GM23338 (cell line): ENCODE results near the gene POFUT2. TPM values are rescaled to one million over a fixed set of nuclear protein-coding genes. Genes with fewer than 3 reads are reported as not detected.

ENCODE experiments used
- ATAC-seq: fragments of 200-7000 bp; cut with Tn5 transposase; 3 replicates; pipeline ENCODE4 v1.9.1; 2020
- DNase-seq: peaks from one replicate; pipeline ENCODE4 v3.0.0-alpha.2; 2015; ENCODE audit warnings: low spot score
- H2AFZ ChIP-seq: fragments of 200-600 bp; sonication (generic); 2 replicates; pipeline ENCODE4 v1.8.0; 2016; ENCODE audit warnings: antibody characterized with exemption, mild to moderate bottlenecking, moderate library complexity
- H3F3A ChIP-seq: fragments of 200-600 bp; sonication (generic); replicated peaks from 2 replicates; pipeline ENCODE4 v1.8.0; 2017; ENCODE audit warnings: antibody characterized with exemption, mixed run types, low read depth
- H3K27ac ChIP-seq: fragments of 200-600 bp; sonication (generic); 2 replicates; pipeline ENCODE4 v1.6.1; 2016; ENCODE audit warnings: low read depth
- H3K27me3 ChIP-seq: fragments of 200-600 bp; sonication (generic); 2 replicates; pipeline ENCODE4 v1.8.0; 2016; ENCODE audit warnings: mild to moderate bottlenecking, mixed run types, moderate library complexity; ENCODE audit not compliant: insufficient read depth
- H3K36me3 ChIP-seq: fragments of 200-600 bp; sonication (generic); 2 replicates; pipeline ENCODE4 v1.8.0; 2016; ENCODE audit warnings: mild to moderate bottlenecking; ENCODE audit not compliant: insufficient read depth
- H3K4me1 ChIP-seq: fragments of 200-600 bp; sonication (generic); 2 replicates; pipeline ENCODE4 v1.8.0; 2016; ENCODE audit warnings: mild to moderate bottlenecking, moderate library complexity; ENCODE audit not compliant: insufficient read depth
- H3K4me2 ChIP-seq: fragments of 200-600 bp; sonication (generic); 2 replicates; pipeline ENCODE4 v1.7.1; 2017; ENCODE audit warnings: mixed run types
- H3K4me3 ChIP-seq: fragments of 200-600 bp; sonication (generic); 2 replicates; pipeline ENCODE4 v1.6.1; 2016; ENCODE audit warnings: mixed run types
- H3K79me2 ChIP-seq: fragments of 200-600 bp; sonication (generic); replicated peaks from 2 replicates; pipeline ENCODE4 v1.8.0; 2017; ENCODE audit warnings: mild to moderate bottlenecking; ENCODE audit not compliant: insufficient read depth
- H3K9me2 ChIP-seq: fragments of 200-600 bp; sonication (generic); 2 replicates; pipeline ENCODE4 v1.8.0; 2017; ENCODE audit not compliant: insufficient read depth
- H4K20me1 ChIP-seq: fragments of 200-600 bp; sonication (generic); replicated peaks from 2 replicates; pipeline ENCODE4 v1.8.0; 2017; ENCODE audit warnings: mild to moderate bottlenecking; ENCODE audit not compliant: insufficient read depth
- H3K27ac Mint-ChIP-seq: 2 replicates; pipeline ENCODE4 v1.8.0; 2020; ENCODE audit warnings: inconsistent platforms, mild to moderate bottlenecking, moderate library complexity, mixed read lengths
- H3K27me3 Mint-ChIP-seq: 3 replicates; pipeline ENCODE4 v1.8.0; 2022; ENCODE audit warnings: low read depth, mild to moderate bottlenecking, moderate library complexity, mixed read lengths, inconsistent platforms; ENCODE audit not compliant: insufficient read depth, poor library complexity
- H3K36me3 Mint-ChIP-seq: 3 replicates; pipeline ENCODE4 v1.8.0; 2021; ENCODE audit warnings: low read depth, mild to moderate bottlenecking, inconsistent platforms, moderate library complexity, mixed read lengths
- H3K4me1 Mint-ChIP-seq: 3 replicates; pipeline ENCODE4 v1.8.0; 2020; ENCODE audit warnings: mild to moderate bottlenecking, inconsistent platforms, mixed read lengths
- H3K4me3 Mint-ChIP-seq: 3 replicates; pipeline ENCODE4 v1.8.0; 2021; ENCODE audit warnings: moderate library complexity, mild to moderate bottlenecking, inconsistent platforms, mixed read lengths
- H3K9me3 Mint-ChIP-seq: 3 replicates; pipeline ENCODE4 v1.8.0; 2020; ENCODE audit warnings: moderate library complexity, mild to moderate bottlenecking, inconsistent platforms, mixed read lengths
- CREB1 ChIP-seq: fragments of 250-450 bp; sonication (Bioruptor Pico); IDR thresholded peaks from 2 replicates; pipeline ENCODE4 v1.5.0; 2020; ENCODE audit warnings: low read depth, mild to moderate bottlenecking, moderate library complexity
- EZH2 ChIP-seq: fragments of 200-600 bp; sonication (generic); IDR thresholded peaks from one replicate; pipeline ENCODE4 v1.8.0; 2017; ENCODE audit warnings: antibody characterized with exemption, mild to moderate bottlenecking, low read depth; ENCODE audit not compliant: unreplicated experiment
- EZH2phosphoT487 ChIP-seq: fragments of 200-600 bp; sonication (generic); IDR thresholded peaks from one replicate; pipeline ENCODE4 v1.8.1; 2018; ENCODE audit warnings: antibody characterized with exemption; ENCODE audit not compliant: unreplicated experiment
- JUNB ChIP-seq: IDR thresholded peaks from one replicate; pipeline ENCODE4 v1.6.1; 2016; ENCODE audit warnings: antibody characterized with exemption; ENCODE audit not compliant: unreplicated experiment
- NANOG ChIP-seq: IDR thresholded peaks from 2 replicates; pipeline ENCODE4 v1.6.1; 2016; ENCODE audit warnings: antibody characterized with exemption, borderline replicate concordance
- POLR2AphosphoS5 ChIP-seq: IDR thresholded peaks from 2 replicates; pipeline ENCODE4 v1.6.1; 2016; ENCODE audit warnings: antibody characterized with exemption, low read depth
- ZNF114 ChIP-seq: fragments of 250-450 bp; sonication (Bioruptor Pico); IDR thresholded peaks from 2 replicates; pipeline ENCODE4 v1.5.0; 2020; ENCODE audit warnings: mild to moderate bottlenecking, moderate library complexity
- polyA plus RNA-seq: library from polyadenylated mRNA; unstranded; fragments of >200 nt; fragmentation: Nextera tagmentation; extraction: Ambion mirVana; gene quantifications from 2 replicates; pipeline ENCODE4 v1.2.1, GENCODE V29; 2016
- total RNA-seq: library from RNA; depleted of rRNA; stranded (reverse); fragments of >200 nt; shearing (Covaris generic); gene quantifications from 2 replicates; pipeline ENCODE4 v1.2.3, GENCODE V29; 2014
- TF ChIP-seq, protein P1 (sequence below): fragments of 250-450 bp; sonication (Bioruptor Pico); IDR thresholded peaks from 2 replicates; pipeline ENCODE4 v1.5.0; 2020; ENCODE audit warnings: mild to moderate bottlenecking, moderate library complexity
- TF ChIP-seq, protein P2 (sequence below): IDR thresholded peaks from one replicate; pipeline ENCODE4 v1.6.1; 2018; ENCODE audit warnings: antibody characterized with exemption; ENCODE audit not compliant: unreplicated experiment
- TF ChIP-seq, protein P3 (sequence below), 2 experiments: fragments of 200-600 bp in 1 of 2; sonication (generic) in 1 of 2; conservative IDR thresholded peaks; 2 replicates each; pipeline versions ENCODE4 v1.5.1 to v1.6.1; 2016 to 2017; ENCODE audit warnings: antibody characterized with exemption in 2 of 2, low read depth in 2 of 2, mild to moderate bottlenecking in 2 of 2, moderate library complexity in 1 of 2

POFUT2 gene
- total and polyA plus RNA-seq, 2 experiments from 2014 or later = 12.1 to 34.5 TPM

DNA sequence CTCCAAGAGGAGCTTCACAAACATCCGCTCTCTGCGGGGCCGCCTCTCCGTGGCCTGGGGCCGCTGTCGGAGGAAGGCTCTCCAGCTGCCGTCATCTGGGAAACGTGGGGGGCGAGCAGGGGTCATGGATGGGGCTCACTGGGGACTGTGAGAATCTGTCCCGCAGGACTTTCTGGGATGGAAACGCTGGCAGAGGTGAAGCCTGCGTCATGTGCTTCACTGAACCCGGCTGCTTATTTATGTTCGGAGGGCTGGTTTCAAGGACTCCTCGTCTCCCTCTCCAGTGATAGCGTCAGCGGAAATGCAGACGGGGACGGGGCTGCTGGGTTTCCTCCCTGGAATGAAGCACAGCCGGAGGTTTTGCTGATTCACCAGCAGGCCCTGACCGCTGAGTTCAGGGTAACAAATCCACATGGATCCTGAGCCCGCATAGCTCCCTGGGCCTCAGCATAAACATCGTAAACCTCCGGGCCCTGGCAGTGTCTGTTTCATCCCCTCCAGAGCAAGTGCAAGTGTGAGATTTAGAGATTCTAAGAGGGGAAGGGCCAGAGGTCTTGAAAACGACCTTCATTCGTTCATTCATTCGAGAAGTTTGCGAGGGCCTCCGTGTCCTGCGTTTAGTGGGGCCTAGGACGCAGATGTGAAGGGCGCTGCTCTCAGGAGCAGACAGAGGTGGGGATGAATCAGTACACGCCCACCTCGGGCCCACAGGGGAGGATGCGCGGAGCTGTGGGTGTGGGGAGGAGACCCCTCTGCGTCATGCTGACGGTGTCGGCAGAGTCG, 7.0 kb upstream of the POFUT2 start (continued):
- TF ChIP-seq, protein P1, sequence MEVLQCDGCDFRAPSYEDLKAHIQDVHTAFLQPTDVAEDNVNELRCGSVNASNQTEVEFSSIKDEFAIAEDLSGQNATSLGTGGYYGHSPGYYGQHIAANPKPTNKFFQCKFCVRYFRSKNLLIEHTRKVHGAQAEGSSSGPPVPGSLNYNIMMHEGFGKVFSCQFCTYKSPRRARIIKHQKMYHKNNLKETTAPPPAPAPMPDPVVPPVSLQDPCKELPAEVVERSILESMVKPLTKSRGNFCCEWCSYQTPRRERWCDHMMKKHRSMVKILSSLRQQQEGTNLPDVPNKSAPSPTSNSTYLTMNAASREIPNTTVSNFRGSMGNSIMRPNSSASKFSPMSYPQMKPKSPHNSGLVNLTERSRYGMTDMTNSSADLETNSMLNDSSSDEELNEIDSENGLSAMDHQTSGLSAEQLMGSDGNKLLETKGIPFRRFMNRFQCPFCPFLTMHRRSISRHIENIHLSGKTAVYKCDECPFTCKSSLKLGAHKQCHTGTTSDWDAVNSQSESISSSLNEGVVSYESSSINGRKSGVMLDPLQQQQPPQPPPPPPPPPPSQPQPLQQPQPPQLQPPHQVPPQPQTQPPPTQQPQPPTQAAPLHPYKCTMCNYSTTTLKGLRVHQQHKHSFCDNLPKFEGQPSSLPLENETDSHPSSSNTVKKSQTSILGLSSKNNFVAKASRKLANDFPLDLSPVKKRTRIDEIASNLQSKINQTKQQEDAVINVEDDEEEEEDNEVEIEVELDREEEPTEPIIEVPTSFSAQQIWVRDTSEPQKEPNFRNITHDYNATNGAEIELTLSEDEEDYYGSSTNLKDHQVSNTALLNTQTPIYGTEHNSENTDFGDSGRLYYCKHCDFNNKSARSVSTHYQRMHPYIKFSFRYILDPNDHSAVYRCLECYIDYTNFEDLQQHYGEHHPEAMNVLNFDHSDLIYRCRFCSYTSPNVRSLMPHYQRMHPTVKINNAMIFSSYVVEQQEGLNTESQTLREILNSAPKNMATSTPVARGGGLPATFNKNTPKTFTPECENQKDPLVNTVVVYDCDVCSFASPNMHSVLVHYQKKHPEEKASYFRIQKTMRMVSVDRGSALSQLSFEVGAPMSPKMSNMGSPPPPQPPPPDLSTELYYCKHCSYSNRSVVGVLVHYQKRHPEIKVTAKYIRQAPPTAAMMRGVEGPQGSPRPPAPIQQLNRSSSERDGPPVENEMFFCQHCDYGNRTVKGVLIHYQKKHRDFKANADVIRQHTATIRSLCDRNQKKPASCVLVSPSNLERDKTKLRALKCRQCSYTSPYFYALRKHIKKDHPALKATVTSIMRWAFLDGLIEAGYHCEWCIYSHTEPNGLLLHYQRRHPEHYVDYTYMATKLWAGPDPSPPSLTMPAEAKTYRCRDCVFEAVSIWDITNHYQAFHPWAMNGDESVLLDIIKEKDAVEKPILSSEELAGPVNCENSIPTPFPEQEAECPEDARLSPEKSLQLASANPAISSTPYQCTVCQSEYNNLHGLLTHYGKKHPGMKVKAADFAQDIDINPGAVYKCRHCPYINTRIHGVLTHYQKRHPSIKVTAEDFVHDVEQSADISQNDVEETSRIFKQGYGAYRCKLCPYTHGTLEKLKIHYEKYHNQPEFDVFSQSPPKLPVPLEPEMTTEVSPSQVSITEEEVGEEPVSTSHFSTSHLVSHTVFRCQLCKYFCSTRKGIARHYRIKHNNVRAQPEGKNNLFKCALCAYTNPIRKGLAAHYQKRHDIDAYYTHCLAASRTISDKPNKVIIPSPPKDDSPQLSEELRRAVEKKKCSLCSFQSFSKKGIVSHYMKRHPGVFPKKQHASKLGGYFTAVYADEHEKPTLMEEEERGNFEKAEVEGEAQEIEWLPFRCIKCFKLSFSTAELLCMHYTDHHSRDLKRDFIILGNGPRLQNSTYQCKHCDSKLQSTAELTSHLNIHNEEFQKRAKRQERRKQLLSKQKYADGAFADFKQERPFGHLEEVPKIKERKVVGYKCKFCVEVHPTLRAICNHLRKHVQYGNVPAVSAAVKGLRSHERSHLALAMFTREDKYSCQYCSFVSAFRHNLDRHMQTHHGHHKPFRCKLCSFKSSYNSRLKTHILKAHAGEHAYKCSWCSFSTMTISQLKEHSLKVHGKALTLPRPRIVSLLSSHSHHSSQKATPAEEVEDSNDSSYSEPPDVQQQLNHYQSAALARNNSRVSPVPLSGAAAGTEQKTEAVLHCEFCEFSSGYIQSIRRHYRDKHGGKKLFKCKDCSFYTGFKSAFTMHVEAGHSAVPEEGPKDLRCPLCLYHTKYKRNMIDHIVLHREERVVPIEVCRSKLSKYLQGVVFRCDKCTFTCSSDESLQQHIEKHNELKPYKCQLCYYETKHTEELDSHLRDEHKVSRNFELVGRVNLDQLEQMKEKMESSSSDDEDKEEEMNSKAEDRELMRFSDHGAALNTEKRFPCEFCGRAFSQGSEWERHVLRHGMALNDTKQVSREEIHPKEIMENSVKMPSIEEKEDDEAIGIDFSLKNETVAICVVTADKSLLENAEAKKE (CRISPR knock-in tag) = no peak
- no peak for TF ChIP-seq CREB1 (CRISPR knock-in tag)
- TF ChIP-seq ZNF114 (CRISPR knock-in tag) = no peak

- H3K36me3 Mint-ChIP-seq = peaks cover 10% of the 10 kb centered on the region; the same call in 2 of the 3 replicates
- Histone ChIP-seq H3K27me3 (no peaks in the 10 kb centered on the region), H3K4me1 (no peaks in the 10 kb centered on the region; the same call in 1 of the 2 replicates), H3K36me3 (no peaks in the 10 kb centered on the region), H3K4me2 (no peak overlapping the region), H3K27ac (peak overlapping the region; percentile 59; the same call in 1 of the 2 replicates), H4K20me1 (peaks cover 5% of the 10 kb centered on the region; the same call in 1 of the 2 replicates), H3K79me2 (peaks cover 27% of the 10 kb centered on the region), H3K9me2 (no peaks in the 10 kb centered on the region), H2AFZ (no peak overlapping the region), H3F3A (peaks cover 8% of the 10 kb centered on the region), H3K4me3 (no peak overlapping the region)
- peaks cover 8% of the 10 kb centered on the region for H3K27me3 Mint-ChIP-seq
- no peak overlapping the region; the same call in 2 of the 3 replicates for H3K4me3 Mint-ChIP-seq
- no peak for DNase-seq
- no peak; the same call in 2 of the 3 replicates for ATAC-seq
- H3K9me3 Mint-ChIP-seq = no peaks in the 10 kb centered on the region; the same call in 2 of the 3 replicates
- peaks cover 33% of the 10 kb centered on the region for H3K4me1 Mint-ChIP-seq
- no peak overlapping the region for H3K27ac Mint-ChIP-seq
- TF ChIP-seq, protein P2, sequence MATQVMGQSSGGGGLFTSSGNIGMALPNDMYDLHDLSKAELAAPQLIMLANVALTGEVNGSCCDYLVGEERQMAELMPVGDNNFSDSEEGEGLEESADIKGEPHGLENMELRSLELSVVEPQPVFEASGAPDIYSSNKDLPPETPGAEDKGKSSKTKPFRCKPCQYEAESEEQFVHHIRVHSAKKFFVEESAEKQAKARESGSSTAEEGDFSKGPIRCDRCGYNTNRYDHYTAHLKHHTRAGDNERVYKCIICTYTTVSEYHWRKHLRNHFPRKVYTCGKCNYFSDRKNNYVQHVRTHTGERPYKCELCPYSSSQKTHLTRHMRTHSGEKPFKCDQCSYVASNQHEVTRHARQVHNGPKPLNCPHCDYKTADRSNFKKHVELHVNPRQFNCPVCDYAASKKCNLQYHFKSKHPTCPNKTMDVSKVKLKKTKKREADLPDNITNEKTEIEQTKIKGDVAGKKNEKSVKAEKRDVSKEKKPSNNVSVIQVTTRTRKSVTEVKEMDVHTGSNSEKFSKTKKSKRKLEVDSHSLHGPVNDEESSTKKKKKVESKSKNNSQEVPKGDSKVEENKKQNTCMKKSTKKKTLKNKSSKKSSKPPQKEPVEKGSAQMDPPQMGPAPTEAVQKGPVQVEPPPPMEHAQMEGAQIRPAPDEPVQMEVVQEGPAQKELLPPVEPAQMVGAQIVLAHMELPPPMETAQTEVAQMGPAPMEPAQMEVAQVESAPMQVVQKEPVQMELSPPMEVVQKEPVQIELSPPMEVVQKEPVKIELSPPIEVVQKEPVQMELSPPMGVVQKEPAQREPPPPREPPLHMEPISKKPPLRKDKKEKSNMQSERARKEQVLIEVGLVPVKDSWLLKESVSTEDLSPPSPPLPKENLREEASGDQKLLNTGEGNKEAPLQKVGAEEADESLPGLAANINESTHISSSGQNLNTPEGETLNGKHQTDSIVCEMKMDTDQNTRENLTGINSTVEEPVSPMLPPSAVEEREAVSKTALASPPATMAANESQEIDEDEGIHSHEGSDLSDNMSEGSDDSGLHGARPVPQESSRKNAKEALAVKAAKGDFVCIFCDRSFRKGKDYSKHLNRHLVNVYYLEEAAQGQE = no peak
- no peak for TF ChIP-seq NANOG
- TF ChIP-seq CREB1 (CRISPR knock-in tag) = no peak
- TF ChIP-seq EZH2phosphoT487 = no peak
- TF ChIP-seq, protein P3, sequence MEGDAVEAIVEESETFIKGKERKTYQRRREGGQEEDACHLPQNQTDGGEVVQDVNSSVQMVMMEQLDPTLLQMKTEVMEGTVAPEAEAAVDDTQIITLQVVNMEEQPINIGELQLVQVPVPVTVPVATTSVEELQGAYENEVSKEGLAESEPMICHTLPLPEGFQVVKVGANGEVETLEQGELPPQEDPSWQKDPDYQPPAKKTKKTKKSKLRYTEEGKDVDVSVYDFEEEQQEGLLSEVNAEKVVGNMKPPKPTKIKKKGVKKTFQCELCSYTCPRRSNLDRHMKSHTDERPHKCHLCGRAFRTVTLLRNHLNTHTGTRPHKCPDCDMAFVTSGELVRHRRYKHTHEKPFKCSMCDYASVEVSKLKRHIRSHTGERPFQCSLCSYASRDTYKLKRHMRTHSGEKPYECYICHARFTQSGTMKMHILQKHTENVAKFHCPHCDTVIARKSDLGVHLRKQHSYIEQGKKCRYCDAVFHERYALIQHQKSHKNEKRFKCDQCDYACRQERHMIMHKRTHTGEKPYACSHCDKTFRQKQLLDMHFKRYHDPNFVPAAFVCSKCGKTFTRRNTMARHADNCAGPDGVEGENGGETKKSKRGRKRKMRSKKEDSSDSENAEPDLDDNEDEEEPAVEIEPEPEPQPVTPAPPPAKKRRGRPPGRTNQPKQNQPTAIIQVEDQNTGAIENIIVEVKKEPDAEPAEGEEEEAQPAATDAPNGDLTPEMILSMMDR (conservative IDR thresholded peaks at IDR 0.05; ENCODE audit: low read depth in 2 of 2) = no peak
- TF ChIP-seq EZH2 = no peak
- no peak for TF ChIP-seq JUNB
- TF ChIP-seq POLR2AphosphoS5 = no peak
- no peak for TF ChIP-seq ZNF114 (CRISPR knock-in tag)
Observed at GRCh38 chr21:45293726-45294401, 6.2 kb upstream of the POFUT2 start.
